PFSK-1 (cell line): Measurements from ENCODE around the gene ESPN.

Source experiments
- FOXP2 ChIP-seq: optimal IDR thresholded peaks from 2 replicates; pipeline ENCODE3; 2011; ENCODE audit warnings: borderline replicate concordance, control low read depth, inconsistent platforms; ENCODE audit not compliant: insufficient read depth; ENCODE audit errors: extremely low read length, extremely low read depth
- POLR2AphosphoS5 ChIP-seq: IDR thresholded peaks from 2 replicates; pipeline ENCODE4 v1.6.1; 2012; ENCODE audit warnings: low read depth, mild to moderate bottlenecking, control low read depth, low read length, moderate library complexity
- SIN3A ChIP-seq: IDR thresholded peaks from 2 replicates; pipeline ENCODE4 v1.6.1; 2012; ENCODE audit warnings: mild to moderate bottlenecking, low read length, moderate library complexity, borderline replicate concordance; ENCODE audit not compliant: insufficient read depth
- TAF1 ChIP-seq: IDR thresholded peaks from 2 replicates; pipeline ENCODE4 v1.6.1; 2012; ENCODE audit warnings: low read length, control low read depth, borderline replicate concordance; ENCODE audit not compliant: insufficient read depth
- TF ChIP-seq, protein P1 (sequence below), 2 experiments: IDR thresholded peaks; 2 replicates each; pipeline versions ENCODE4 v1.6.1 to v1.8.0; 2011 to 2012; ENCODE audit warnings: low read depth in 2 of 2, low read length in 2 of 2, control low read depth in 1 of 2, inconsistent platforms in 1 of 2, mild to moderate bottlenecking in 1 of 2, moderate library complexity in 1 of 2; ENCODE audit not compliant: insufficient read depth in 1 of 2

ESPN gene

DNA sequence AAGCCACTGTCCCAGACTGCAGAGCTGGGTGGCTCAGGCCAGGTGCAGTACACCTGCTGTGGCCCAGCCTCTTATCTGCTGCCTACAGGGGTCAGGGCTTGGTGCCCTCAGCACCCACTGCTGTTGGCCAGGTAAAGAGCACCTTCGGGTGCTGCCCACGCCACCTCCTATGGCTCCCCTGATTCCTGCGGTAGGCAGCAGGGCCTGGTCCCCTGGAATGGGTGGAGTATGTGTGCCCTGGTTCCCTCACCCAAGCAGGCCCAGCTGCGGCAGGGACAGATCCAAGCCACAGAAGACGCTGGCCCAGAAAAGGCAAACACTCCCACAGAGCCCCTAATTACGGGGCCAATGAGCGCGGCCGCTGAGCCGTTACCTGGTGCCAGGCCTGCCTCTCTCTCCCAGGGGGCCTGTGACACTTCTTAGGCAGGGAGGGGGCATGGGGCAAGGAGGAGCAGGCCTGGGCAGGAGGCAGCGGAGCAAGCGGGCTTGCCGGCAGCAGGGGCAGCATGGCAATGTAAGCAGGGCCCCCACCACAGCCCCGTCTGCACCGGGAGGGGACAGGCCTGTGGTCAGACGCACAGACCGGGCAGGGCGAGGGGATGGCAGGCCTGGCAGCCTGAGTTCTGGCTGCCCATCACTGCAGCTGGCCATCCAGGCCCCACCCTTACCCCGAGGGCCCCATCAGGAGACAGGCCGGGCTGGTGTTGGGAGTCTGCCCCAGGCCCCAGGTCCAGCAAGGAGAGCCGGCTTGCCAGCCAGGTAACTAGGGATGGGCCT lies 19.0 kb downstream of the ESPN start:
- no peak for TF ChIP-seq FOXP2
- TF ChIP-seq SIN3A, result no peak
- no peak for TF ChIP-seq POLR2AphosphoS5
- TF ChIP-seq, protein P1, sequence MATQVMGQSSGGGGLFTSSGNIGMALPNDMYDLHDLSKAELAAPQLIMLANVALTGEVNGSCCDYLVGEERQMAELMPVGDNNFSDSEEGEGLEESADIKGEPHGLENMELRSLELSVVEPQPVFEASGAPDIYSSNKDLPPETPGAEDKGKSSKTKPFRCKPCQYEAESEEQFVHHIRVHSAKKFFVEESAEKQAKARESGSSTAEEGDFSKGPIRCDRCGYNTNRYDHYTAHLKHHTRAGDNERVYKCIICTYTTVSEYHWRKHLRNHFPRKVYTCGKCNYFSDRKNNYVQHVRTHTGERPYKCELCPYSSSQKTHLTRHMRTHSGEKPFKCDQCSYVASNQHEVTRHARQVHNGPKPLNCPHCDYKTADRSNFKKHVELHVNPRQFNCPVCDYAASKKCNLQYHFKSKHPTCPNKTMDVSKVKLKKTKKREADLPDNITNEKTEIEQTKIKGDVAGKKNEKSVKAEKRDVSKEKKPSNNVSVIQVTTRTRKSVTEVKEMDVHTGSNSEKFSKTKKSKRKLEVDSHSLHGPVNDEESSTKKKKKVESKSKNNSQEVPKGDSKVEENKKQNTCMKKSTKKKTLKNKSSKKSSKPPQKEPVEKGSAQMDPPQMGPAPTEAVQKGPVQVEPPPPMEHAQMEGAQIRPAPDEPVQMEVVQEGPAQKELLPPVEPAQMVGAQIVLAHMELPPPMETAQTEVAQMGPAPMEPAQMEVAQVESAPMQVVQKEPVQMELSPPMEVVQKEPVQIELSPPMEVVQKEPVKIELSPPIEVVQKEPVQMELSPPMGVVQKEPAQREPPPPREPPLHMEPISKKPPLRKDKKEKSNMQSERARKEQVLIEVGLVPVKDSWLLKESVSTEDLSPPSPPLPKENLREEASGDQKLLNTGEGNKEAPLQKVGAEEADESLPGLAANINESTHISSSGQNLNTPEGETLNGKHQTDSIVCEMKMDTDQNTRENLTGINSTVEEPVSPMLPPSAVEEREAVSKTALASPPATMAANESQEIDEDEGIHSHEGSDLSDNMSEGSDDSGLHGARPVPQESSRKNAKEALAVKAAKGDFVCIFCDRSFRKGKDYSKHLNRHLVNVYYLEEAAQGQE (IDR thresholded peaks at IDR 0.05; ENCODE audit: insufficient read depth in 1 of 2, low read depth in 2 of 2, low read length in 2 of 2), result no peak
- TF ChIP-seq TAF1, result no peak

DNA sequence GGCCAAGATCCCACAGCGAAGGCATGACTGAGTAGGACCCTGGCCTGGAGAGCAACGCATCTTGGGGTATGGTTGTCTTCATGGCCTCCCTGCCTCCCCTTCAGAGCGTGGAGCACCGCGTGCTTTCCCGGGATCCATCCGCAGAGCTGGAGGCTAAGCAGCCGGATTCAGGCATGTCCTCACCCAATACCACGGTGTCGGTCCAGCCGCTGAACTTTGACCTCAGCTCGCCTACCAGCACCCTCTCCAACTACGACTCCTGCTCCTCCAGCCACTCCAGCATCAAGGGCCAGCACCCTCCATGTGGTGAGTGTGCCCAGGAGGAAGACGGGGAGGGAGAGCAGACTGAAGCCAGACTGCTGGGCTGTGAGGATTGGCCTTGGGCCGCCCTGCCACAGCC lies 19.8 kb downstream of the ESPN start:
- TF ChIP-seq SIN3A (no peak), POLR2AphosphoS5 (no peak), TAF1 (no peak), FOXP2 (no peak)
- TF ChIP-seq, protein P1 (IDR thresholded peaks at IDR 0.05; ENCODE audit: insufficient read depth in 1 of 2, low read depth in 2 of 2, low read length in 2 of 2), result no peak

DNA sequence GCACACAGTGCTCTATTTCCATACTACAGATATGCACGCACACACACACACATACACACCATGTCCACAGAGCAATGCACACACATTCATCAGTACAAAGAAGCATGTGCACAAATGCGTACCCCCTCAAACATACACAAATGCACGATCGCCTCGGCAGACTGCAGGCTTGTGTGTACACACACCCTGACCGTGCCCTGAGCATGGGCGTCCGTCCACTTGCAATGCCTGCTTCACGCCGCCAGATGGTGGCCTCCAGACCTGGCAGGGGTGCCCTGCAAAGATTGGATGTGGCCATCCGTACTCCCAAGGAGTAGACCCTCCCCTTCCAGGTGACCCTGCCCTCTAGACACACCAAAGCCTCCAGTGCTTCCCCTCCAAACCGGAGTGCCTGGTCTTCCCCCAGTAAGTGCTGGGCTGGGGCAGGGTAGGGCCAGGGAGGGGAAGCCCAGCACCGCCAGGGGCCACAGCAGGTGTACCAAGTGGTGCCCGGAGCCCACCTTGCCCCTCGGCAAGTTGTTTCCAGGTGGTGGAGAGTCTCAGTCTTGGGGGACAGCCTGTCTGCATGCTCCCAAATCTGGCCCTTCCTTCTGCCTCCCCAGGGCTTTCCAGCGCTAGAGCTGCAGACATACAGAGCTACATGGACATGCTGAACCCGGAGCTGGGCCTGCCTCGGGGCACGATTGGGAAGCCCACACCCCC lies 20.6 kb downstream of the ESPN start:
- TF ChIP-seq, protein P1 (IDR thresholded peaks at IDR 0.05; ENCODE audit: insufficient read depth in 1 of 2, low read depth in 2 of 2, low read length in 2 of 2), result no peak
- TF ChIP-seq POLR2AphosphoS5 (no peak), FOXP2 (no peak), SIN3A (no peak), TAF1 (no peak)

DNA sequence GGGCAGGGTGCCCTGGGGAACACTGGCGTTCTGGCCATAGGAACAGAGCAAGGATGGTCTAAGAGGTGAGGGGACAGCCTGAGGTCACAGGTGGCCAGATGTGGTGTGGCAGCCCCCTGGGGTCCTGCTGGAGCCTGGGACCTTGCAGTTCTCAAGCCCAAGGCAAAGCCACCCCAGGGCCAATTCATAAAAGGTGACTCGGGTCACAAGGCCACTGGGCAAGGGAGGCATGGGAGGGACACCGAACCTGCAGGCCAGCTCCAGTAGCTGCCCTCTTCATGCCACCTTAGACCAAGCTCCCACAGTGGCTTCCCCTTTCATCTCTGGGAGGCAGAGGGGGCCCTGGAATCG lies 22.1 kb downstream of the ESPN start:
- TF ChIP-seq TAF1, result no peak
- no peak for TF ChIP-seq SIN3A
- no peak for TF ChIP-seq POLR2AphosphoS5
- TF ChIP-seq, protein P1 (IDR thresholded peaks at IDR 0.05; ENCODE audit: insufficient read depth in 1 of 2, low read depth in 2 of 2, low read length in 2 of 2), result no peak
- no peak for TF ChIP-seq FOXP2
